Measurements from ENCODE around the gene BARX2. TPM values are rescaled to one million over a fixed set of nuclear protein-coding genes. Genes with fewer than 3 reads are reported as not detected.

The BARX2 gene
- polyA plus RNA-seq, 1 of the 3 experiments (the other 2 are of a cell fraction): not detected

GRCh38 chr11:129423426-129423825, 47.8 kb downstream of the BARX2 start (continued):
- no peak for TF ChIP-seq TEAD4 (IDR thresholded peaks at IDR 0.05; ENCODE audit: borderline replicate concordance, insufficient read depth)
- TF ChIP-seq POLR2AphosphoS5 (IDR thresholded peaks at IDR 0.05; ENCODE audit: low read depth, low read length): no peak
- no peak for TF ChIP-seq YY1 (IDR thresholded peaks at IDR 0.05; ENCODE audit: low read depth)
- no peak for TF ChIP-seq CTCF (IDR thresholded peaks at IDR 0.05)
- TF ChIP-seq RCOR1 (IDR thresholded peaks at IDR 0.05; ENCODE audit: low read length): no peak
- TF ChIP-seq EP300 (IDR thresholded peaks at IDR 0.05; ENCODE audit: borderline replicate concordance in 1 of 2, low read depth in 1 of 2, low read length in 1 of 2): no peak

- Histone ChIP-seq H3K9ac (no peak overlapping the region), H3K9me2 (no peaks in the 10 kb centered on the region), H4K20me1 (ENCODE audit: insufficient read depth) (no peaks in the 10 kb centered on the region), H3K27me3 (ENCODE audit: insufficient read depth) (no peaks in the 10 kb centered on the region; the same call in 1 of the 2 replicates), H3K9me3 (no peaks in the 10 kb centered on the region), H3K27ac (ENCODE audit: low read depth in 2 of 2, low read length in 1 of 2) (no peak overlapping the region), H3F3A (replicated peaks; ENCODE audit: insufficient read depth) (no peaks in the 10 kb centered on the region), H2AFZ (ENCODE audit: low read depth) (no peak overlapping the region), H3K36me3 (replicated peaks in 1 of 2; ENCODE audit: control insufficient read depth in 1 of 2, insufficient read depth in 2 of 2, low read length in 1 of 2) (no peaks in the 10 kb centered on the region), H3K79me2 (ENCODE audit: insufficient read depth) (no peaks in the 10 kb centered on the region), H3K4me1 (ENCODE audit: control insufficient read depth in 1 of 2, insufficient read depth in 2 of 2, low read depth in 1 of 2, low read length in 1 of 2) (no peaks in the 10 kb centered on the region; a peak in 1 of 4 replicates), H3K4me3 (ENCODE audit: low read depth in 2 of 2, low read length in 1 of 2) (no peak overlapping the region), H3K4me2 (no peak overlapping the region)
- WGBS (ENCODE audit: low lambda C conversion rate): 3% methylated on average over 4 of the region's 4 CpGs
- no peak for TF ChIP-seq GATA2 (CRISPR knock-in tag; IDR thresholded peaks at IDR 0.05)
- no peak for TF ChIP-seq PBX3 (IDR thresholded peaks at IDR 0.05)
- no peak for TF ChIP-seq RXRA (IDR thresholded peaks at IDR 0.05; ENCODE audit: borderline replicate concordance, low read depth)
- TF ChIP-seq EZH2phosphoT487 (IDR thresholded peaks at IDR 0.05; ENCODE audit: borderline replicate concordance, low read depth): no peak
- no peak for TF ChIP-seq YY1 (IDR thresholded peaks at IDR 0.05; ENCODE audit: low read depth)
- no peak for TF ChIP-seq NRF1 (IDR thresholded peaks at IDR 0.05; ENCODE audit: low read depth, low read length)
- no peak for TF ChIP-seq RCOR1 (IDR thresholded peaks at IDR 0.05; ENCODE audit: low read length)
- no peak for TF ChIP-seq FOXM1 (IDR thresholded peaks at IDR 0.05; ENCODE audit: low read depth)
- no peak for TF ChIP-seq CHD2 (IDR thresholded peaks at IDR 0.05; ENCODE audit: low read length, partially characterized antibody)
- TF ChIP-seq NFIC (IDR thresholded peaks at IDR 0.05; ENCODE audit: borderline replicate concordance): no peak
- TF ChIP-seq TCF12 (IDR thresholded peaks at IDR 0.05): no peak
- no peak for TF ChIP-seq SMC3 (IDR thresholded peaks at IDR 0.05; ENCODE audit: low read depth, low read length)
- no peak for TF ChIP-seq IRF3 (IDR thresholded peaks at IDR 0.05; ENCODE audit: low read depth, low read length)
- no peak for TF ChIP-seq CTCF (IDR thresholded peaks at IDR 0.05)
- no peak for TF ChIP-seq MAX (IDR thresholded peaks at IDR 0.05; ENCODE audit: low read depth)
- no peak for TF ChIP-seq TEAD4 (IDR thresholded peaks at IDR 0.05; ENCODE audit: borderline replicate concordance, insufficient read depth)
- TF ChIP-seq REST (IDR thresholded peaks at IDR 0.05; ENCODE audit: low read depth, low read length): no peak
- POLR2A ChIA-PET: no interaction called here
- no peak for DNase-seq
- CTCF ChIA-PET: interaction anchor here (1.5 kb wide), 1 partner anchor 10 kb away, joined by 6 read pairs; no protein-coding TSS in a partner anchor
Measured at GRCh38 chr11:129425214-129425613, 49.6 kb downstream of the BARX2 start.
